K562 (cell line): ENCODE data around the gene MBOAT1. TPM values are rescaled to one million over a fixed set of nuclear protein-coding genes. Genes with fewer than 3 reads are reported as not detected.

Experiments used
- HDAC6 ChIP-seq: IDR thresholded peaks from 2 replicates; pipeline ENCODE4 v1.6.1; 2012; ENCODE audit warnings: low read depth, mild to moderate bottlenecking, control low read depth, inconsistent platforms, low read length, moderate library complexity
- HMGN3 ChIP-seq: IDR thresholded peaks from 2 replicates; pipeline ENCODE4 v1.6.1; 2011; ENCODE audit warnings: borderline replicate concordance, low read depth, mild to moderate bottlenecking, mixed read lengths, low read length; ENCODE audit not compliant: insufficient read length; ENCODE audit errors: extremely low read depth
- L3MBTL2 ChIP-seq: fragments of 450-650 bp; IDR thresholded peaks from 2 replicates; pipeline ENCODE4 v1.6.1; 2016; ENCODE audit warnings: mild to moderate bottlenecking, moderate library complexity
- LARP7 ChIP-seq: fragments of 450-650 bp; IDR thresholded peaks from 2 replicates; pipeline ENCODE4 v1.6.1; 2016
- MAZ ChIP-seq, 2 experiments: fragments of 450-650 bp in 1 of 2; sonication (generic) in 1 of 2; formaldehyde crosslinking; IDR thresholded peaks in 1 of 2; conservative IDR thresholded peaks in 1 of 2; 2 replicates each; pipeline versions ENCODE4 v1.4.0 to v1.5.0; 2020; ENCODE audit warnings: mild to moderate bottlenecking in 1 of 2, missing genetic modification reagents in 1 of 2
- MTF1 ChIP-seq: fragments of 250-450 bp; sonication (Bioruptor Pico); IDR thresholded peaks from 2 replicates; pipeline ENCODE4 v1.9.0; 2021; ENCODE audit warnings: moderate library complexity, mild to moderate bottlenecking, inconsistent platforms, borderline replicate concordance
- OTX1 ChIP-seq: fragments of 450-650 bp; formaldehyde crosslinking; IDR thresholded peaks from 2 replicates; pipeline ENCODE4 v1.4.0; 2022; ENCODE audit warnings: mild to moderate bottlenecking
- PHF20 ChIP-seq: fragments of 450-650 bp; IDR thresholded peaks from 2 replicates; pipeline ENCODE4 v1.6.1; 2018; ENCODE audit not compliant: partially characterized antibody
- SAFB2 ChIP-seq: fragments of 200-400 bp; formaldehyde crosslinking; IDR thresholded peaks from 2 replicates; pipeline ENCODE4 v1.6.1; 2018; ENCODE audit warnings: borderline replicate concordance, low read length, low read depth, moderate library complexity; ENCODE audit not compliant: severe bottlenecking
- SMAD1 ChIP-seq: fragments of 150-350 bp; IDR thresholded peaks from 2 replicates; pipeline ENCODE4 v1.6.1; 2014; ENCODE audit warnings: low read length, low read depth; ENCODE audit not compliant: partially characterized antibody
- SUPT5H ChIP-seq: fragments of 450-650 bp; IDR thresholded peaks from 2 replicates; pipeline ENCODE4 v1.6.1; 2016
- TAF15 ChIP-seq: fragments of 200-400 bp; formaldehyde crosslinking; IDR thresholded peaks from 2 replicates; pipeline ENCODE4 v1.6.1; 2017; ENCODE audit warnings: mild to moderate bottlenecking, low read depth, low read length, moderate library complexity
- TBP ChIP-seq: optimal IDR thresholded peaks from 2 replicates; pipeline ENCODE3; 2011; ENCODE audit warnings: low read depth, low read length, improper control_type of control experiment
- TEAD1 ChIP-seq, 2 experiments: fragments of 450-650 bp in 1 of 2; sonication (generic) in 1 of 2; formaldehyde crosslinking; IDR thresholded peaks; 2 replicates each; pipeline versions ENCODE4 v1.4.0 to v1.8.0; 2020 to 2022; ENCODE audit warnings: mild to moderate bottlenecking in 2 of 2, missing genetic modification reagents in 1 of 2
- TEAD2 ChIP-seq: fragments of 450-650 bp; IDR thresholded peaks from 2 replicates; pipeline ENCODE4 v1.6.1; 2016; ENCODE audit warnings: missing genetic modification characterization, control low read depth, missing compliant biosample characterization
- YY1 ChIP-seq, 3 experiments: IDR thresholded peaks; 2 replicates each; pipeline ENCODE4 v1.6.1; 2011; ENCODE audit warnings: low read length in 2 of 3, mild to moderate bottlenecking in 2 of 3, moderate library complexity in 2 of 3, borderline replicate concordance in 1 of 3, control low read depth in 1 of 3, low read depth in 1 of 3; ENCODE audit not compliant: insufficient read depth in 3 of 3, insufficient replicate concordance in 2 of 3, control insufficient read depth in 1 of 3, insufficient read length in 1 of 3; ENCODE audit errors: extremely low read depth in 1 of 3
- ZKSCAN8 ChIP-seq: fragments of 200-800 bp; sonication (Bioruptor generic); IDR thresholded peaks from 2 replicates; pipeline ENCODE4 v1.6.1; 2016; ENCODE audit warnings: missing genetic modification characterization, missing compliant biosample characterization
- ZNF551 ChIP-seq: fragments of 250-450 bp; sonication (Bioruptor Pico); IDR thresholded peaks from 2 replicates; pipeline ENCODE4 v1.5.0; 2021; ENCODE audit warnings: mild to moderate bottlenecking, moderate library complexity
- ZNF778 ChIP-seq: fragments of 450-650 bp; formaldehyde crosslinking; IDR thresholded peaks from 2 replicates; pipeline ENCODE4 v1.4.0; 2020; ENCODE audit warnings: mild to moderate bottlenecking, moderate library complexity
- polyA plus RNA-seq, 8 experiments: library from polyadenylated mRNA; depleted of rRNA in 4 of 8; stranded (reverse) in 5 of 8; unstranded in 3 of 8; fragments of >200 nt; fragmentation: Nextera tagmentation in 2 of 8; fragmentation: Illumina TruSeq in 1 of 8; extraction: Ambion mirVana in 2 of 8; extraction: Trizol in 1 of 8; gene quantifications; 2 replicates each; pipeline versions ENCODE4 v1.2.1 to v1.2.3, GENCODE V29; 2011 to 2014; ENCODE audit warnings: inconsistent platforms in 1 of 8, missing spikeins in 1 of 8
- total RNA-seq, 7 experiments: library from RNA; depleted of rRNA in 6 of 7; stranded (reverse); fragments of >200 nt in 6 of 7; fragmentation: Illumina TruSeq in 2 of 7; extraction: Trizol in 2 of 7; gene quantifications; 2 replicates each; pipeline versions ENCODE4 v1.2.1 to v1.2.3, GENCODE V29; 2011 to 2021; ENCODE audit warnings: low replicate concordance in 1 of 7
- TF ChIP-seq, protein P1 (sequence below): fragments of 250-450 bp; sonication (Bioruptor Pico); IDR thresholded peaks from 2 replicates; pipeline ENCODE4 v1.4.0; 2020; ENCODE audit warnings: mild to moderate bottlenecking, moderate library complexity
- TF ChIP-seq, protein P2 (sequence below), 2 experiments: fragments of 150-350 bp in 1 of 2; IDR thresholded peaks; 2 replicates each; pipeline ENCODE4 v1.6.1; 2012 to 2016; ENCODE audit warnings: low read depth in 2 of 2, low read length in 2 of 2, mild to moderate bottlenecking in 1 of 2, moderate library complexity in 1 of 2
- TF ChIP-seq, protein P3 (sequence below): fragments of 450-650 bp; formaldehyde crosslinking; IDR thresholded peaks from 2 replicates; pipeline ENCODE4 v1.4.0; 2022; ENCODE audit warnings: missing genetic modification characterization

MBOAT1 gene
- total and polyA plus RNA-seq, 9 of the 15 experiments (the other 6 are each of a cell fraction or from before 2014, with no cell fraction given) = 0.13 to 16.5 (median 10.3) TPM

DNA sequence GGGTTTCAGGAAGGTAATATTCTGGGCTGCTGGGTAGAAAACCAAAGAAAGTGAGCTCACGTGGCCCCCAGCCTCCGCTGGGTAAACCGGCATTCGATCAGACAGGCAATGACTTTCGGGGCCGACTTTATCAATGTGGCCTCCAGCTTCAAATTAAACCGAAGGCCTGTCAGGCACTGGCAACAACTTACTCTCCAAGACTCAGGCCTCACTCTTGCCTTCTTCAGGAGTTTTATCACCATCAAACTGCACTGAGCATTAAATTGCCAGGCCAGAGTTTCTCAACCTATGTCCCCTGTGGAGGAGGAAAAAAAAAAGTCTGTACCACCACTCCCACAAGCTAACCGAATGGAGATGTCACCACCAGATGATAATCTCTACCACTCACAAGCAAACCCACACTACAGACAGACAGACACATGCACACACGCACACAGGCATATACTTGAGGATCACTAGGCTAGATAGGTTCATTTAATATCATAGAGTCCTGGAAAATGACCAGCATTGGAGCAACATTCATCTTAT, 1.1 kb upstream of the MBOAT1 start (continued):
- no peak for TF ChIP-seq ZNF551 (CRISPR knock-in tag)
- TF ChIP-seq, protein P1, sequence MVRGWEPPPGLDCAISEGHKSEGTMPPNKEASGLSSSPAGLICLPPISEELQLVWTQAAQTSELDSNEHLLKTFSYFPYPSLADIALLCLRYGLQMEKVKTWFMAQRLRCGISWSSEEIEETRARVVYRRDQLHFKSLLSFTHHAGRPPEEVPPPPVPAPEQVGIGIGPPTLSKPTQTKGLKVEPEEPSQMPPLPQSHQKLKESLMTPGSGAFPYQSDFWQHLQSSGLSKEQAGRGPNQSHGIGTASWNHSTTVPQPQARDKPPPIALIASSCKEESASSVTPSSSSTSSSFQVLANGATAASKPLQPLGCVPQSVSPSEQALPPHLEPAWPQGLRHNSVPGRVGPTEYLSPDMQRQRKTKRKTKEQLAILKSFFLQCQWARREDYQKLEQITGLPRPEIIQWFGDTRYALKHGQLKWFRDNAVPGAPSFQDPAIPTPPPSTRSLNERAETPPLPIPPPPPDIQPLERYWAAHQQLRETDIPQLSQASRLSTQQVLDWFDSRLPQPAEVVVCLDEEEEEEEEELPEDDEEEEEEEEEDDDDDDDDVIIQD (CRISPR knock-in tag) = no peak
- peak in 1 of 2 experiments; percentile 35; a peak in 3 of 4 replicates for TF ChIP-seq MAZ (CRISPR knock-in tag; conservative IDR thresholded peaks at IDR 0.05 in 1 of 2, IDR thresholded peaks at IDR 0.05 in 1 of 2)
- no peak for TF ChIP-seq PHF20
- TF ChIP-seq TEAD2 = no peak
- TF ChIP-seq TBP = peak; percentile 36
- TF ChIP-seq, protein P2, sequence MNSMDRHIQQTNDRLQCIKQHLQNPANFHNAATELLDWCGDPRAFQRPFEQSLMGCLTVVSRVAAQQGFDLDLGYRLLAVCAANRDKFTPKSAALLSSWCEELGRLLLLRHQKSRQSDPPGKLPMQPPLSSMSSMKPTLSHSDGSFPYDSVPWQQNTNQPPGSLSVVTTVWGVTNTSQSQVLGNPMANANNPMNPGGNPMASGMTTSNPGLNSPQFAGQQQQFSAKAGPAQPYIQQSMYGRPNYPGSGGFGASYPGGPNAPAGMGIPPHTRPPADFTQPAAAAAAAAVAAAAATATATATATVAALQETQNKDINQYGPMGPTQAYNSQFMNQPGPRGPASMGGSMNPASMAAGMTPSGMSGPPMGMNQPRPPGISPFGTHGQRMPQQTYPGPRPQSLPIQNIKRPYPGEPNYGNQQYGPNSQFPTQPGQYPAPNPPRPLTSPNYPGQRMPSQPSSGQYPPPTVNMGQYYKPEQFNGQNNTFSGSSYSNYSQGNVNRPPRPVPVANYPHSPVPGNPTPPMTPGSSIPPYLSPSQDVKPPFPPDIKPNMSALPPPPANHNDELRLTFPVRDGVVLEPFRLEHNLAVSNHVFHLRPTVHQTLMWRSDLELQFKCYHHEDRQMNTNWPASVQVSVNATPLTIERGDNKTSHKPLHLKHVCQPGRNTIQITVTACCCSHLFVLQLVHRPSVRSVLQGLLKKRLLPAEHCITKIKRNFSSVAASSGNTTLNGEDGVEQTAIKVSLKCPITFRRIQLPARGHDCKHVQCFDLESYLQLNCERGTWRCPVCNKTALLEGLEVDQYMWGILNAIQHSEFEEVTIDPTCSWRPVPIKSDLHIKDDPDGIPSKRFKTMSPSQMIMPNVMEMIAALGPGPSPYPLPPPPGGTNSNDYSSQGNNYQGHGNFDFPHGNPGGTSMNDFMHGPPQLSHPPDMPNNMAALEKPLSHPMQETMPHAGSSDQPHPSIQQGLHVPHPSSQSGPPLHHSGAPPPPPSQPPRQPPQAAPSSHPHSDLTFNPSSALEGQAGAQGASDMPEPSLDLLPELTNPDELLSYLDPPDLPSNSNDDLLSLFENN (IDR thresholded peaks at IDR 0.05; ENCODE audit: low read depth in 2 of 2, low read length in 2 of 2) = no peak
- peak; percentile 78; the same call in 1 of the 2 replicates for TF ChIP-seq OTX1
- peak in 1 of 3 experiments; percentile 57 for TF ChIP-seq YY1 (IDR thresholded peaks at IDR 0.05; ENCODE audit: borderline replicate concordance in 1 of 3, control insufficient read depth in 1 of 3, extremely low read depth in 1 of 3, insufficient read depth in 3 of 3, insufficient read length in 1 of 3, insufficient replicate concordance in 2 of 3, low read depth in 1 of 3, low read length in 2 of 3)
- TF ChIP-seq SAFB2 = no peak
- no peak for TF ChIP-seq SUPT5H
- no peak; a peak in 1 of 4 replicates for TF ChIP-seq TEAD1 (CRISPR knock-in tag; IDR thresholded peaks at IDR 0.05)
- TF ChIP-seq HMGN3 = no peak
- TF ChIP-seq HDAC6 = no peak
- TF ChIP-seq TAF15 = no peak
- peak; percentile 62; the same call in 1 of the 2 replicates for TF ChIP-seq LARP7
- no peak for TF ChIP-seq ZNF778 (CRISPR knock-in tag)
- no peak for TF ChIP-seq ZKSCAN8 (CRISPR knock-in tag)
- TF ChIP-seq SMAD1 = no peak
- TF ChIP-seq MTF1 (CRISPR knock-in tag) = no peak
- TF ChIP-seq, protein P3, sequence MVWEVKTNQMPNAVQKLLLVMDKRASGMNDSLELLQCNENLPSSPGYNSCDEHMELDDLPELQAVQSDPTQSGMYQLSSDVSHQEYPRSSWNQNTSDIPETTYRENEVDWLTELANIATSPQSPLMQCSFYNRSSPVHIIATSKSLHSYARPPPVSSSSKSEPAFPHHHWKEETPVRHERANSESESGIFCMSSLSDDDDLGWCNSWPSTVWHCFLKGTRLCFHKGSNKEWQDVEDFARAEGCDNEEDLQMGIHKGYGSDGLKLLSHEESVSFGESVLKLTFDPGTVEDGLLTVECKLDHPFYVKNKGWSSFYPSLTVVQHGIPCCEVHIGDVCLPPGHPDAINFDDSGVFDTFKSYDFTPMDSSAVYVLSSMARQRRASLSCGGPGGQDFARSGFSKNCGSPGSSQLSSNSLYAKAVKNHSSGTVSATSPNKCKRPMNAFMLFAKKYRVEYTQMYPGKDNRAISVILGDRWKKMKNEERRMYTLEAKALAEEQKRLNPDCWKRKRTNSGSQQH = no peak
- peak; percentile 97 for TF ChIP-seq L3MBTL2
